ENCODE data around the gene DIRAS1.
"Not testable (repeated sequence)": the region's sequence is repeated elsewhere in the genome, so short reads cannot be mapped to it uniquely, and the experiment has no call there.

DIRAS1 gene

GRCh38 chr19:2668175-2668763, 52.9 kb downstream of the DIRAS1 start:
- DNase-seq = no peak

GRCh38 chr19:2667349-2667748, 53.8 kb downstream of the DIRAS1 start:
- DNase-seq = not testable (repeated sequence)

- no peak for DNase-seq
Observed at GRCh38 chr19:2666344-2666994, 54.7 kb downstream of the DIRAS1 start.

GRCh38 chr19:2665103-2665502, 56.1 kb downstream of the DIRAS1 start:
- DNase-seq = no peak
